ENCODE results near the gene QRICH2. TPM values are rescaled to one million over a fixed set of nuclear protein-coding genes. Genes with fewer than 3 reads are reported as not detected.

Gene QRICH2
- total and polyA plus RNA-seq, 9 of the 15 experiments (the other 6 are each of a cell fraction or from before 2014, with no cell fraction given) = 0.03 to 1.6 (median 0.81) TPM

DNA sequence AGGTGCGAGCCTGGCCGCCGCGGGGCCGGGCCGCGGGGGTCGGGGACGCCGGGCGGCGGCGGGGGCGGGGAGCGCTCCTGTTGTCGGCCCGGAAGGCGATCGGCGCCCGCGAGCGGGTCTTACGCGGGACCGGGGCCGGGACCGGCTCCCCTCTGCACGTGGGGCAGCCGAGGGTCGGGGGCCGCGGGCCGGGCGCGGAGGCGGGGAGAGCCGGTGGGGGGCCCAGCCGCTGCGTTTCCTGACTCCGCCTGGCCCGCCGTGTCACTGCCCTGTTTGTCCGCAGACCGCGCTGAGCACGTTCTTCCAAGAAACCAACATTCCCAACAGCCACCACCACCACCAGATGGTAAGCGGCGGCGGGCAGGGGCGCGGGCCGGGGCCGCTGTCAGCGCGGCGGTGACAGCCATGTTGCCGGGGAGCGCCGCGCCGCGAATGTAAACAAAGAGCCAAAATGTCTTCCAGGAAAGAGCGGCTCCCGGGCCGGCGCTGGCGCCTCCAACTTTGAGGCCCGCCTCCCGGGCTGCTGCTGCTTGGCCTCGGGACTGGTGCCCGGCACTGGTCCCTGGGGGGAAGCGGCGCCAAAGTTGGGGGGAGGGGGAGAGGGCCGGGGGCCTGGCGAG lies 42.3 kb downstream of the QRICH2 start:
- POLR2A ChIA-PET = interaction anchor here (0.6 to 10.6 kb wide), 22 partner anchors 9 to 453 kb away, joined by 3 to 227 read pairs (median 8); partner anchors contain the start of gene RNF157
- Histone ChIP-seq H3K27me3 (ENCODE audit: control insufficient read depth in 2 of 2, insufficient read depth in 2 of 2, low read length in 2 of 2) (no peaks in the 10 kb centered on the region), H3K4me1 (replicated peaks in 1 of 2; ENCODE audit: control insufficient read depth in 2 of 2, insufficient read depth in 2 of 2, low read length in 2 of 2) (peaks cover 43 to 44% of the 10 kb centered on the region in 2 experiments), H3K79me2 (ENCODE audit: control insufficient read depth, insufficient read depth, low read length) (peaks cover 53% of the 10 kb centered on the region), H3K27ac (ENCODE audit: extremely low read depth, low read depth, low read length) (peak overlapping the region; percentile 81), H3K4me2 (ENCODE audit: insufficient read depth, low read length) (peak overlapping the region; percentile 97; the same call in 1 of the 2 replicates), H3K9ac (ENCODE audit: insufficient read depth in 1 of 2, low read depth in 2 of 2, low read length in 2 of 2) (peak overlapping the region; percentile 81 to 96; a peak in 3 of 4 replicates), H3K4me3 (peak overlapping the region; percentile 91), H3K9me3 (replicated peaks; ENCODE audit: control insufficient read depth, insufficient read depth, low read depth, low read length) (no peaks in the 10 kb centered on the region), H3K36me3 (ENCODE audit: control insufficient read depth, insufficient read depth, low read length) (peaks cover 33% of the 10 kb centered on the region), H3K9me1 (ENCODE audit: control insufficient read depth, insufficient read depth, low read length) (no peaks in the 10 kb centered on the region), H2AFZ (ENCODE audit: low read depth, low read length) (no peak overlapping the region), H4K20me1 (replicated peaks; ENCODE audit: control insufficient read depth, insufficient read depth, low read length) (no peaks in the 10 kb centered on the region)
- ATAC-seq = no peak
- FAIRE-seq = no peak
- BruUV-seq (replicated peaks) = no TSS peak
- in situ Hi-C loops (cut with MboI) (no loop called here), intact Hi-C loops (cut with micrococcal nuclease) (loop anchor here (5.0 kb wide), 2 partner anchors 68 to 83 kb away; no protein-coding TSS in a partner anchor)
- peak; percentile 40 to 69 (median 64) for DNase-seq (ENCODE audit: extremely low read depth in 1 of 4, low spot score in 3 of 4)
- 4% methylated on average over 34 of the region's 76 CpGs for WGBS (ENCODE audit: insufficient coverage, low coverage, missing lambda C conversion rate)
- CTCF ChIA-PET (ENCODE audit: low intra/inter-chr PET ratio) = no interaction called here
- no peak for TF ChIP-seq ELF1 (tag; IDR thresholded peaks at IDR 0.05)
- TF ChIP-seq RBM22 (IDR thresholded peaks at IDR 0.05; ENCODE audit: low read depth, low read length, poor library complexity, severe bottlenecking) = peak; percentile 95
- no peak for TF ChIP-seq PATZ1 (CRISPR knock-in tag; IDR thresholded peaks at IDR 0.05; ENCODE audit: borderline replicate concordance)
- TF ChIP-seq ZNF76 (CRISPR knock-in tag; IDR thresholded peaks at IDR 0.05; ENCODE audit: borderline replicate concordance) = no peak
- TF ChIP-seq PREB (CRISPR knock-in tag; IDR thresholded peaks at IDR 0.05) = no peak
- TF ChIP-seq MLX (CRISPR knock-in tag; conservative IDR thresholded peaks at IDR 0.05) = no peak
- TF ChIP-seq PHF21A (IDR thresholded peaks at IDR 0.05; ENCODE audit: borderline replicate concordance, low read depth) = no peak
- TF ChIP-seq ZNF444 (CRISPR knock-in tag; IDR thresholded peaks at IDR 0.05) = no peak
- no peak for TF ChIP-seq E2F1 (CRISPR knock-in tag; IDR thresholded peaks at IDR 0.05)
- TF ChIP-seq SAP30 (IDR thresholded peaks at IDR 0.05; ENCODE audit: borderline replicate concordance, insufficient read depth, low read depth, low read length, poor library complexity, severe bottlenecking) = peak; percentile 82
- no peak for TF ChIP-seq RHOXF2B (CRISPR knock-in tag; conservative IDR thresholded peaks at IDR 0.05)
- no peak for TF ChIP-seq TSC22D4 (tag; IDR thresholded peaks at IDR 0.05)
- no peak for TF ChIP-seq CREB3 (tag; conservative IDR thresholded peaks at IDR 0.05; ENCODE audit: low read depth)
- 0 out of 2 replicates have a peak, but pooled peaks have one; percentile 62 for TF ChIP-seq RBM14 (IDR thresholded peaks at IDR 0.05; ENCODE audit: borderline replicate concordance, insufficient read depth, low read depth, low read length)

All from K562 (cell line).